GM19025 (cell line): ENCODE data around the gene LRP2.

Experiments
- ATAC-seq: cut with Tn5 transposase; IDR thresholded peaks from one replicate; pipeline ENCODE4 v1.9.1; 2021; ENCODE audit warnings: mild to moderate bottlenecking, low read depth, moderate library complexity; ENCODE audit not compliant: unreplicated experiment

Gene LRP2

GRCh38 chr2:169259402-169259801 lies 102.9 kb downstream of the LRP2 start:
- ATAC-seq, result no peak

GRCh38 chr2:169258045-169258601 lies 104.2 kb downstream of the LRP2 start:
- ATAC-seq, result no peak

GRCh38 chr2:169254774-169255173 lies 107.6 kb downstream of the LRP2 start:
- no peak for ATAC-seq

GRCh38 chr2:169247211-169247610 lies 115.1 kb downstream of the LRP2 start:
- ATAC-seq, result no peak

- no peak for ATAC-seq
Observed at GRCh38 chr2:169240405-169240804, 121.9 kb downstream of the LRP2 start.

- no peak for ATAC-seq
Observed at GRCh38 chr2:169237939-169238338, 124.4 kb downstream of the LRP2 start.

- ATAC-seq, result no peak
Observed at GRCh38 chr2:169237286-169237685, 125.0 kb downstream of the LRP2 start.

GRCh38 chr2:169232551-169233154 lies 129.7 kb downstream of the LRP2 start:
- no peak for ATAC-seq

- no peak for ATAC-seq
Observed at GRCh38 chr2:169230204-169230603, 132.1 kb downstream of the LRP2 start.

DNA sequence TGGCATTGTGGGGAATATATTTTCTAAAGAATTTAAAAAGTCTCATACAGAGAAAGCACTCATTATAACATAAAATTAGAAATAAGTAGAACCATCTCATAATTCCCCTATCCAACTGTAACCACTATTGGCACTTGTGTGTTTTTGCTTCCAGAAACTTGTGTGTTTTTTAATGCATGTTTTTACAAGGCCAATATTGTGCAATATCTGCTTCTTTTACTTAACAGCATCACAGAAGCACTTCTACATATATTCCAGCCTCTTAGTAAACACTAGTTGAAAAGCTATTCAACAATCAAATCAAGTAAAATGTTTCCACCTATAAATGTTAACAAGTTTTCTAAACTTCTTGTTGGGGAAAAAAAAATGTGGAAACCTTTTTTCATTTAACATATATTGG lies 132.7 kb downstream of the LRP2 start:
- no peak for ATAC-seq

DNA sequence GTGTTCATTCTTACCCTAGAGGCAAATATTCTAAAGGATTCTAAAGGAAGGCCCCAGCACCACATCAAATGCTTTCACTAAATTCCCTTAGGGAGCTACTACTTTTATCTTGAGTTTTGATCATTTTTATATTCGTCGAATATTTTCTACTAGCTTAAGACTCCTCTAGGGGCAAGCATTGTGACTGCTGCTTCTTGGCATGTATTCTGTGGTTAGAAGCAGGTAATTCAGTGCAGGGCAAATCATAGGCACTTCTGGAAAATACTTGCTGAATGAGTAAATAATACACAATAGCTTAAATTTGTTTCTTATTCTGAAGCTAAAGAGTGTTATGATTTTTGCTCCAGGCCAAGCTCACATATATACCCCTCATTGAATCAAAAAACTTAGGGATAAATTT lies 136.4 kb downstream of the LRP2 start:
- no peak for ATAC-seq

- ATAC-seq, result no peak
Observed at GRCh38 chr2:169225233-169225750, 137.0 kb downstream of the LRP2 start.

- no peak for ATAC-seq
Observed at GRCh38 chr2:169222665-169223064, 139.7 kb downstream of the LRP2 start.

GRCh38 chr2:169221745-169222369 lies 140.5 kb downstream of the LRP2 start:
- ATAC-seq, result no peak

DNA sequence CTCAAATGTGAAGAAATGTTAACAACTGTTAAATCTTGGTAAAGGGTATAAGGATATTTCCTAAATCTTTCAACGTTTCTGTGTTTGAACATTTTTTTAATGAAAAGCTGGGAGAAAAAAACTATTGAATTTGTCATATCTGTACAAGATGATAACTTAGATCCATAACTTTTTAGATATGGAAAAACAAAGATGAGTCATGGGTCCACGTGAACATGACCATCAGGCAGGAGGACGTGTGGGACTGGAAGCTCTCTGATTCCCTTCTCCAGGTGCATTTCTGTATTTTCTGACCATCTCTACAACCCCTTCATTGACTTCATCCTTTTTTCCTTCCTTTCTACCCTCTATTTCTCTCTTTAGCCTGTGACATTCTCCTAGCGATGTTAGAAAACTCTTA lies 151.4 kb downstream of the LRP2 start:
- no peak for ATAC-seq

DNA sequence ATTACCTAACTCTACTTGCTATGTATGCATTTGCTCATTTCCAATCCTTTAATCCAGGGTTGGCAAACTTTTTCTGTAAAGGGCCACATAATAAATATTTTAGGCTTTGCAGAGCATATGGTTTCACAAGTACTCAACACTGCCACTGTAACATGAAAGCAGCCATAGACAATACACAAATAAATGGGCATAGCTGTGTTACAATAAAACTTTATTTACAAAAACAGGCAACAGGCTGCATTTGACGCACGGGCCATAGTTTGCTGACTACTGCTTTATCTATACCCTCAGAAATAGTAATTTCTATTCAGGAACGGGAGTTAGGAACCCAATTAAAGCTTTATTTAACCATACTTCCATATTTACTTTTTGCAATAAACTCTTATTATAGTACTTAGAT lies 154.3 kb downstream of the LRP2 start:
- no peak for ATAC-seq

DNA sequence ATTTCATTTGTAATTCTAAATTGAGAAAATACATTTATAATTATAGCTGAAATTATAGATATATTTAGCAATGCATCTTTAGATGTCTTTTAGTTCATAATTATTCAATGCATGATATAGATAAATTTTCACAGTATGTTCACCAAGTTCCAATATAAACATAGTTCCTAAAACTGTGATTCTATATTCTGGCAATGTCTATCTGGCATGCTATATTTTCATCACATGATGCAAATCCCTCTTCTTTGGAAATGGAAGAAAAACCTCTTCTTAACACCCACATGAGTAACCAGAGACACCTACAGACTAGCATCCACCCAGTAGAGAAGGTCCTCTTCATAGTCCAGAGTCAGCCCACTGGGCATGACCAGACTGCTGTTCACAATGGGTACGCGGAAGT lies 157.2 kb downstream of the LRP2 start:
- ATAC-seq, result no peak

- no peak for ATAC-seq
Observed at GRCh38 chr2:169203952-169204351, 158.4 kb downstream of the LRP2 start.

GRCh38 chr2:169200756-169201155 lies 161.6 kb downstream of the LRP2 start:
- ATAC-seq, result no peak

- ATAC-seq, result no peak
Observed at GRCh38 chr2:169193618-169194017, 168.7 kb downstream of the LRP2 start.

GRCh38 chr2:169190197-169190775 lies 172.0 kb downstream of the LRP2 start:
- no peak for ATAC-seq

DNA sequence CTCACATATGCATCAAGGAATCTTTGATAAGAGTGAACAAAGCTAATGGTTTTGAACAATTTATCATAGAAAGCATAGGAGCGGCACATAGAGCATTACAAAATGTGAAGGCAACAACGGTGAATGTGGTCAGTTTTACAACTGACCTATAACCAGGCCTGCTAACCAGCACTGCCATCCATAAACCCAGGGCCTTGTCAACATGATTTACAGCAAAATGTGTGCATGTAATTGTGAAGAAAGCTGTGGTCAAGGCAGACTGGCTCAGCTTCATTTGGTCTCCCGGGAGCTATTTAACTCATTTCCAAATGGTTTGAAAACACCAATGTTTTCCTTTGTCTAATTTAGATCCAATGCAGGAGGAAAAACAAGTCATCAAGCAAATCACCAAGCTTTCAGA lies 173.2 kb downstream of the LRP2 start:
- no peak for ATAC-seq
